HEK293 (cell line): ENCODE results near the gene DRAP1.

Experiments used
- CTCF ChIA-PET: fragments of 350-600 bp; formaldehyde crosslinking; extraction: SDS; loops from one replicate; lab custom pipeline; 2021; ENCODE audit warnings: antibody characterized with exemption; lab: Yijun Ruan, JAX
- POLR2A ChIA-PET: fragments of 300-600 bp; formaldehyde crosslinking; extraction: SDS; loops from one replicate; lab custom pipeline; 2020; ENCODE audit warnings: antibody characterized with exemption, inconsistent platforms; lab: Yijun Ruan, JAX
- H3K27ac ChIP-seq: fragments of 200-500 bp; sonication (Bioruptor generic); 2 replicates; pipeline ENCODE4 v1.5.1; 2014; ENCODE audit warnings: low read depth, low read length, control low read depth, inconsistent platforms; ENCODE audit errors: extremely low read depth
- H3K36me3 ChIP-seq, 2 experiments: fragments of 200-500 bp in 1 of 2; sonication (Bioruptor generic) in 1 of 2; 1 replicate in 1 of 2; 2 replicates in 1 of 2; pipeline ENCODE4 v1.5.1; 2014 to 2017; ENCODE audit warnings: inconsistent platforms in 2 of 2, low read length in 2 of 2; ENCODE audit not compliant: control insufficient read depth in 2 of 2, insufficient read depth in 1 of 2
- H3K4me1 ChIP-seq: fragments of 200-500 bp; sonication (Bioruptor generic); 2 replicates; pipeline ENCODE4 v1.5.1; 2014; ENCODE audit warnings: mild to moderate bottlenecking, low read length, inconsistent platforms; ENCODE audit not compliant: control insufficient read depth, insufficient read depth
- H3K4me3 ChIP-seq: 2 replicates; pipeline ENCODE4 v1.5.1; 2011; ENCODE audit warnings: low read depth, mild to moderate bottlenecking, control low read depth, low read length, moderate library complexity
- H3K9me3 ChIP-seq: fragments of 200-500 bp; sonication (Bioruptor generic); 2 replicates; pipeline ENCODE4 v1.5.1; 2014; ENCODE audit warnings: low read depth, low read length, inconsistent platforms; ENCODE audit not compliant: control insufficient read depth, insufficient read depth
- GFI1B ChIP-seq: fragments of 450-650 bp; formaldehyde crosslinking; IDR thresholded peaks from 2 replicates; pipeline ENCODE4 v1.5.1; 2016; ENCODE audit warnings: missing biosample characterization, missing genetic modification characterization
- OVOL3 ChIP-seq: fragments of 450-650 bp; formaldehyde crosslinking; IDR thresholded peaks from 2 replicates; pipeline ENCODE4 v1.5.1; 2016; ENCODE audit warnings: missing biosample characterization, missing genetic modification characterization
- SP2 ChIP-seq: fragments of 450-650 bp; formaldehyde crosslinking; IDR thresholded peaks from 2 replicates; pipeline ENCODE4 v1.5.1; 2016; ENCODE audit warnings: missing biosample characterization, missing genetic modification characterization
- SP3 ChIP-seq: fragments of 450-650 bp; formaldehyde crosslinking; IDR thresholded peaks from 2 replicates; pipeline ENCODE4 v1.5.1; 2016; ENCODE audit warnings: missing biosample characterization, missing genetic modification characterization
- ZBTB7A ChIP-seq: fragments of 450-650 bp; formaldehyde crosslinking; IDR thresholded peaks from 2 replicates; pipeline ENCODE4 v1.5.1; 2016; ENCODE audit warnings: low read depth, missing biosample characterization, missing genetic modification characterization
- ZNF114 ChIP-seq: fragments of 450-650 bp; formaldehyde crosslinking; IDR thresholded peaks from 2 replicates; pipeline ENCODE4 v1.5.0; 2017; ENCODE audit warnings: missing biosample characterization, missing genetic modification characterization
- ZNF391 ChIP-seq: fragments of 450-650 bp; formaldehyde crosslinking; IDR thresholded peaks from 2 replicates; pipeline ENCODE4 v1.5.1; 2016; ENCODE audit warnings: low read depth, missing biosample characterization, missing genetic modification characterization, borderline replicate concordance
- ZNF560 ChIP-seq: fragments of 450-650 bp; formaldehyde crosslinking; IDR thresholded peaks from 2 replicates; pipeline ENCODE4 v1.5.1; 2017; ENCODE audit warnings: missing biosample characterization, missing genetic modification characterization, borderline replicate concordance
- ZNF585B ChIP-seq: fragments of 450-650 bp; formaldehyde crosslinking; IDR thresholded peaks from 2 replicates; pipeline ENCODE4 v1.5.1; 2016; ENCODE audit warnings: missing biosample characterization, missing genetic modification characterization
- ZNF610 ChIP-seq: fragments of 450-650 bp; formaldehyde crosslinking; IDR thresholded peaks from 2 replicates; pipeline ENCODE4 v1.5.1; 2016; ENCODE audit warnings: missing biosample characterization, missing genetic modification characterization, borderline replicate concordance
- ZNF654 ChIP-seq: fragments of 450-650 bp; formaldehyde crosslinking; IDR thresholded peaks from 2 replicates; pipeline ENCODE4 v1.5.1; 2016; ENCODE audit warnings: low read depth, missing biosample characterization, missing genetic modification characterization
- ZNF747 ChIP-seq: fragments of 450-650 bp; formaldehyde crosslinking; IDR thresholded peaks from 2 replicates; pipeline ENCODE4 v1.5.1; 2016; ENCODE audit warnings: missing biosample characterization, missing genetic modification characterization
- ZNF776 ChIP-seq: fragments of 450-650 bp; formaldehyde crosslinking; IDR thresholded peaks from 2 replicates; pipeline ENCODE4 v1.5.0; 2017; ENCODE audit warnings: missing biosample characterization, missing genetic modification characterization, borderline replicate concordance
- ZNF777 ChIP-seq: fragments of 450-650 bp; formaldehyde crosslinking; IDR thresholded peaks from 2 replicates; pipeline ENCODE4 v1.5.1; 2017; ENCODE audit warnings: missing biosample characterization, missing genetic modification characterization, borderline replicate concordance
- TF ChIP-seq, protein P1 (sequence below): fragments of 450-650 bp; formaldehyde crosslinking; IDR thresholded peaks from 2 replicates; pipeline ENCODE4 v1.5.1; 2016; ENCODE audit warnings: missing biosample characterization, missing genetic modification characterization
- TF ChIP-seq, protein P2 (sequence below): fragments of 450-650 bp; formaldehyde crosslinking; IDR thresholded peaks from 2 replicates; pipeline ENCODE4 v1.5.1; 2016; ENCODE audit warnings: missing biosample characterization, missing genetic modification characterization
- TF ChIP-seq, protein P3 (sequence below): fragments of 450-650 bp; formaldehyde crosslinking; IDR thresholded peaks from 2 replicates; pipeline ENCODE4 v1.5.1; 2016; ENCODE audit warnings: missing biosample characterization, missing genetic modification characterization
- TF ChIP-seq, protein P4 (sequence below): fragments of 450-650 bp; formaldehyde crosslinking; IDR thresholded peaks from 2 replicates; pipeline ENCODE4 v1.5.1; 2016; ENCODE audit warnings: missing biosample characterization, missing genetic modification characterization

Gene DRAP1

DNA sequence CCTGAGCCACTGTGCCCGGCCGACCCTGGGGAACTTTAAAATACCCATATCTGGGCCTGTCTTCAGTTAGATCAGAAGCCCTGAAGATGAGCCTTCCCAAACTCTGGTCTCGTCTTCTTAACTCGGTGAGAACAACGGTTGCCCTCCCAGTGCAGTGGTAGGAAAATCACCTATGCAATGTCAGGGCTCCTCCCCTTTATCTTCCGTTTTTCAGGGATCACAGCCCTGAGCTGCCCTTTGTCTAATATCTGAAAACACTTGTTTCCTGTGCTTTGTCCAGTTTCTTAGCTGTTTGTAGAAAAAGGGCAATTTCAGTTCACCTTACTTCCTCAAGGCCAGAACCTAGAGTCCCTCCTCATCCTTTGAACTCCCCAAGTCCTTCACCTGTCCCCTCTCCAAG lies 9.4 kb downstream of the DRAP1 start:
- H3K27ac ChIP-seq = no peak overlapping the region
- no peaks in the 10 kb centered on the region for H3K9me3 ChIP-seq
- ChIA-PET POLR2A (no interaction called here), CTCF (interaction anchor here (1.2 kb wide), 1 partner anchor 41 kb away, joined by 4 read pairs; the partner anchor contains the start of gene FIBP)
- H3K4me1 ChIP-seq = no peaks in the 10 kb centered on the region
- H3K36me3 ChIP-seq = no peaks in the 10 kb centered on the region
- no peak overlapping the region for H3K4me3 ChIP-seq
- no peak for TF ChIP-seq ZNF391 (tag by site-specific recombination)
- TF ChIP-seq, protein P1, sequence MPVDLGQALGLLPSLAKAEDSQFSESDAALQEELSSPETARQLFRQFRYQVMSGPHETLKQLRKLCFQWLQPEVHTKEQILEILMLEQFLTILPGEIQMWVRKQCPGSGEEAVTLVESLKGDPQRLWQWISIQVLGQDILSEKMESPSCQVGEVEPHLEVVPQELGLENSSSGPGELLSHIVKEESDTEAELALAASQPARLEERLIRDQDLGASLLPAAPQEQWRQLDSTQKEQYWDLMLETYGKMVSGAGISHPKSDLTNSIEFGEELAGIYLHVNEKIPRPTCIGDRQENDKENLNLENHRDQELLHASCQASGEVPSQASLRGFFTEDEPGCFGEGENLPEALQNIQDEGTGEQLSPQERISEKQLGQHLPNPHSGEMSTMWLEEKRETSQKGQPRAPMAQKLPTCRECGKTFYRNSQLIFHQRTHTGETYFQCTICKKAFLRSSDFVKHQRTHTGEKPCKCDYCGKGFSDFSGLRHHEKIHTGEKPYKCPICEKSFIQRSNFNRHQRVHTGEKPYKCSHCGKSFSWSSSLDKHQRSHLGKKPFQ (tag by site-specific recombination) = no peak
- TF ChIP-seq OVOL3 (tag by site-specific recombination) = no peak
- no peak for TF ChIP-seq GFI1B (tag by site-specific recombination)
- TF ChIP-seq, protein P2, sequence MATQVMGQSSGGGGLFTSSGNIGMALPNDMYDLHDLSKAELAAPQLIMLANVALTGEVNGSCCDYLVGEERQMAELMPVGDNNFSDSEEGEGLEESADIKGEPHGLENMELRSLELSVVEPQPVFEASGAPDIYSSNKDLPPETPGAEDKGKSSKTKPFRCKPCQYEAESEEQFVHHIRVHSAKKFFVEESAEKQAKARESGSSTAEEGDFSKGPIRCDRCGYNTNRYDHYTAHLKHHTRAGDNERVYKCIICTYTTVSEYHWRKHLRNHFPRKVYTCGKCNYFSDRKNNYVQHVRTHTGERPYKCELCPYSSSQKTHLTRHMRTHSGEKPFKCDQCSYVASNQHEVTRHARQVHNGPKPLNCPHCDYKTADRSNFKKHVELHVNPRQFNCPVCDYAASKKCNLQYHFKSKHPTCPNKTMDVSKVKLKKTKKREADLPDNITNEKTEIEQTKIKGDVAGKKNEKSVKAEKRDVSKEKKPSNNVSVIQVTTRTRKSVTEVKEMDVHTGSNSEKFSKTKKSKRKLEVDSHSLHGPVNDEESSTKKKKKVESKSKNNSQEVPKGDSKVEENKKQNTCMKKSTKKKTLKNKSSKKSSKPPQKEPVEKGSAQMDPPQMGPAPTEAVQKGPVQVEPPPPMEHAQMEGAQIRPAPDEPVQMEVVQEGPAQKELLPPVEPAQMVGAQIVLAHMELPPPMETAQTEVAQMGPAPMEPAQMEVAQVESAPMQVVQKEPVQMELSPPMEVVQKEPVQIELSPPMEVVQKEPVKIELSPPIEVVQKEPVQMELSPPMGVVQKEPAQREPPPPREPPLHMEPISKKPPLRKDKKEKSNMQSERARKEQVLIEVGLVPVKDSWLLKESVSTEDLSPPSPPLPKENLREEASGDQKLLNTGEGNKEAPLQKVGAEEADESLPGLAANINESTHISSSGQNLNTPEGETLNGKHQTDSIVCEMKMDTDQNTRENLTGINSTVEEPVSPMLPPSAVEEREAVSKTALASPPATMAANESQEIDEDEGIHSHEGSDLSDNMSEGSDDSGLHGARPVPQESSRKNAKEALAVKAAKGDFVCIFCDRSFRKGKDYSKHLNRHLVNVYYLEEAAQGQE (tag by site-specific recombination) = no peak
- TF ChIP-seq, protein P3, sequence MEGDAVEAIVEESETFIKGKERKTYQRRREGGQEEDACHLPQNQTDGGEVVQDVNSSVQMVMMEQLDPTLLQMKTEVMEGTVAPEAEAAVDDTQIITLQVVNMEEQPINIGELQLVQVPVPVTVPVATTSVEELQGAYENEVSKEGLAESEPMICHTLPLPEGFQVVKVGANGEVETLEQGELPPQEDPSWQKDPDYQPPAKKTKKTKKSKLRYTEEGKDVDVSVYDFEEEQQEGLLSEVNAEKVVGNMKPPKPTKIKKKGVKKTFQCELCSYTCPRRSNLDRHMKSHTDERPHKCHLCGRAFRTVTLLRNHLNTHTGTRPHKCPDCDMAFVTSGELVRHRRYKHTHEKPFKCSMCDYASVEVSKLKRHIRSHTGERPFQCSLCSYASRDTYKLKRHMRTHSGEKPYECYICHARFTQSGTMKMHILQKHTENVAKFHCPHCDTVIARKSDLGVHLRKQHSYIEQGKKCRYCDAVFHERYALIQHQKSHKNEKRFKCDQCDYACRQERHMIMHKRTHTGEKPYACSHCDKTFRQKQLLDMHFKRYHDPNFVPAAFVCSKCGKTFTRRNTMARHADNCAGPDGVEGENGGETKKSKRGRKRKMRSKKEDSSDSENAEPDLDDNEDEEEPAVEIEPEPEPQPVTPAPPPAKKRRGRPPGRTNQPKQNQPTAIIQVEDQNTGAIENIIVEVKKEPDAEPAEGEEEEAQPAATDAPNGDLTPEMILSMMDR (tag by site-specific recombination) = no peak
- no peak for TF ChIP-seq ZNF777 (tag by site-specific recombination)
- no peak for TF ChIP-seq ZNF114 (tag by site-specific recombination)
- no peak for TF ChIP-seq ZBTB7A (tag by site-specific recombination)
- TF ChIP-seq ZNF610 (tag by site-specific recombination) = no peak
- TF ChIP-seq ZNF585B = no peak
- TF ChIP-seq SP2 (tag by site-specific recombination) = no peak
- no peak for TF ChIP-seq ZNF560
- TF ChIP-seq ZNF747 (tag by site-specific recombination) = no peak
- no peak for TF ChIP-seq ZNF776 (tag by site-specific recombination)
- no peak for TF ChIP-seq ZNF654 (tag by site-specific recombination)
- TF ChIP-seq SP3 (tag by site-specific recombination) = no peak
- TF ChIP-seq, protein P4, sequence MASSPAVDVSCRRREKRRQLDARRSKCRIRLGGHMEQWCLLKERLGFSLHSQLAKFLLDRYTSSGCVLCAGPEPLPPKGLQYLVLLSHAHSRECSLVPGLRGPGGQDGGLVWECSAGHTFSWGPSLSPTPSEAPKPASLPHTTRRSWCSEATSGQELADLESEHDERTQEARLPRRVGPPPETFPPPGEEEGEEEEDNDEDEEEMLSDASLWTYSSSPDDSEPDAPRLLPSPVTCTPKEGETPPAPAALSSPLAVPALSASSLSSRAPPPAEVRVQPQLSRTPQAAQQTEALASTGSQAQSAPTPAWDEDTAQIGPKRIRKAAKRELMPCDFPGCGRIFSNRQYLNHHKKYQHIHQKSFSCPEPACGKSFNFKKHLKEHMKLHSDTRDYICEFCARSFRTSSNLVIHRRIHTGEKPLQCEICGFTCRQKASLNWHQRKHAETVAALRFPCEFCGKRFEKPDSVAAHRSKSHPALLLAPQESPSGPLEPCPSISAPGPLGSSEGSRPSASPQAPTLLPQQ (tag by site-specific recombination) = no peak
